LHCN-M2 (cell line): ENCODE measurements around the gene KIRREL3. TPM values are rescaled to one million over a fixed set of nuclear protein-coding genes. Genes with fewer than 3 reads are reported as not detected.
A peak's percentile ranks its signal among the peaks of the same experiment; 100 is the strongest.

Experiments
- DNase-seq: peaks from one replicate; pipeline ENCODE4 v3.0.0-alpha.2; 2012; ENCODE audit warnings: low read depth
- total RNA-seq: library from RNA; depleted of rRNA; stranded (reverse); fragments of >200 nt; gene quantifications from 2 replicates; pipeline ENCODE4 v1.2.3, GENCODE V29; 2014

The KIRREL3 gene
- total RNA-seq, 1 experiment from 2014 or later: 2.1 TPM

DNA sequence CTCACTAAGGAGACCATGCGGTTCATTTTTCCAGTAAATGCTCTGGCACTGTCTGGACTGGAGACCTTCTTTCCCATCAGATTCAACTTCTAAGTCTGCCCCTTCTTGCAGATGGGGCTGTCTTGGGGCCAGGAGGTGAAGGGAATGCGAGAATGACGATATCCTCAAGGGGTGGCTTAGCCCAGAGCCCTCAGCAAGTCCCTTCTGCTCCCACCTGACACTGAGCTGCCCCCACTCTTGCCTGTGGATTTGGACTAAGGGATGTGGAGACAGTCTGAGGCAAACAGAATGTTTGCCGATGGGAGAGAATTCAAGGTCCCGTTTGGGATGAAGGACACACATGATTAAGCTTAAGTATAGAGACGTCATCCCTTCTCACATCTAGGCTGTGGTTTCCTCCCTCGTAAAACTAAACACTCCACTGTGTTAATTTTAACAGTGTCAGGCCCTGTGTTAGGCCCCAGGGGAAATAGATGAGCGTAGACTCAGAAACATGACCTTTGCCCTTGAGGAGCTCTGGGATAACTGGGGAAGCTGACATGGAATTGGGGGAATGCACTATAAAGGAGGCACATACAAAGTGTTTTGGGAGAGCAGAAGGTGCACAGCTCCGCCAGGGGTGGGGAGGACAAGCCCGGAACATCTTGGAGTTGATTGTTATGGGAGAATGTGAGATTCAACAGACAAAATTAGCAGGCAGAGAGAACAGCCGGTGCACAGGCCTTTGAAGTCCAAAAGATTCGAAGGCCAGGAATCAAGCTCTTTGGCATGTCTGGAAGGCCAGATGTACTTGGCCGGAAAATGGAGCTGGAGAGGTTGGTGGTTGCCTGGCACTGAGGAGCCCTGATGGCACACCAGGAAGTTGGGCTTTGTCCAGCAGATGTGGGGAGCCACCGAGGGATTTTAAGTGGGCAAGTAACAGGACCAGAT is 573.5 kb downstream of the KIRREL3 start:
- no peak for DNase-seq

DNA sequence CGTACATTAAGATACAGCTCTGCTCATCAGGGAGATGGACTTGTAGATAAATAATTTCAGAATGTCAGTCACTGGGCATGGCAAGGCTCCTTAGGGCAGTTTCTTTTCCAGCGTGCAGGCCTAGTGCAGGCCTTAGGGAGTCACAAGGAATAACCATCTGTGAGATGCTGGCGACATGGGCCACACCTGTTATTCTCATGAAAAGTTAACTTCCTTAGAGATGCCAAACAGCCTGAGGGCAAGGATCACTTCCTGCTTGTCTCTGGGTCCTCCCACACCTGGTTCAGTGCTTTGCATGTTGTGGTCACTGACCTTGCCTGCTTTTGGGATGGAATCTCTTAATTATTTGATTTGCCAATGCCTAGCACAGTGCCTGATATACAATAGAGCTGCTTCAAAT is 574.5 kb downstream of the KIRREL3 start:
- DNase-seq: no peak

DNA sequence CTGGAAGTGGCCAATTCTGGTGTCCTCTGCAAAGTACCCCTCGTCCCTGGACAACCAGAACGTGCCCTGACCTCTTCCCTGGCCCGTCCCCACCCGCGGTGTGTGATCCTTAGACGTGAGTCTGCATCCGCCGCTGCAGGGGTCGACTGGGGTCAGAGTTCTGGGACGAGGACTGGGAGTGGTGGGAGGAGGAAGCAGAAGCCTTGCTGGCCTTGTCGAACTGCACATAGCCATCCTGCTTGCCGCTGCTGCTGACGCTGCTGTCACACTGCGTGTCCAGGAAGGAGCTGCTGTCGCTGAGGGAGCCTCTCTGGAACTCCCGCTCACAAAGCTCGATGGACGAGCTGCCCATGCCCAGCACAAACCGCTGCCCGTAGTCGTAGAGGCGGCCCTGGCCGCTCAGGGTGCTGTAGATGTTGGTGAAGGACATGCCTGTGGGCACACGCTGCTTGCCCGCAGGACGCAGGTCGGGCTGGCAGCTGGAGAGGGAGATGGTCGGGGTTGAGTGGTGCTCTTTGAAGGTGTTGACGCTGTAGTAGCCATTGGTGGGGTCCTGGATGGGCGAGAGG is 576.0 kb downstream of the KIRREL3 start:
- DNase-seq: no peak

DNA sequence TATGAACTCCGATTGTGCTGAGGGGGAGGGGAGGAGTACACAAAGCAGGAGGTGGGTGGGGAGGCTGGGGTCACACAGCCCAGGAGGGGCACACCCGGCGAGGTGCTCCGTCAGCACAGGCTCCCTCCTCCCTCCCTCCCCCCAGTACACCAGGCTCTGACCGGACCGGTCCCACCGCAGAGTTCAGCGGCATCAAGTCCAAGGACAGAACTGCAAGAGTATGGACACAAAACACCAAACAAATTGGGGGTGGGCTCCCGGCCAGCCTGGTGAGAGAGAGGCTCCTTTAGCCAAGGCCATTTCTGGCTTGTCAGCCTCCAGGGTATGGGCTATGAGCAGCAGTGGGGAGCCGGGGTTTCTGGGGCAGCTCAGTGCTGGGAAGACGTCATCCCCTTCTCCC is 576.8 kb downstream of the KIRREL3 start:
- DNase-seq: no peak

- DNase-seq: no peak
Measured at GRCh38 chr11:126423154-126423553, 577.4 kb downstream of the KIRREL3 start.

GRCh38 chr11:126422446-126422845 is 578.1 kb downstream of the KIRREL3 start:
- DNase-seq: no peak

- no peak for DNase-seq
Measured at GRCh38 chr11:126421271-126421671, 579.3 kb downstream of the KIRREL3 start.

GRCh38 chr11:126420698-126421256 is 579.8 kb downstream of the KIRREL3 start:
- DNase-seq: no peak

DNA sequence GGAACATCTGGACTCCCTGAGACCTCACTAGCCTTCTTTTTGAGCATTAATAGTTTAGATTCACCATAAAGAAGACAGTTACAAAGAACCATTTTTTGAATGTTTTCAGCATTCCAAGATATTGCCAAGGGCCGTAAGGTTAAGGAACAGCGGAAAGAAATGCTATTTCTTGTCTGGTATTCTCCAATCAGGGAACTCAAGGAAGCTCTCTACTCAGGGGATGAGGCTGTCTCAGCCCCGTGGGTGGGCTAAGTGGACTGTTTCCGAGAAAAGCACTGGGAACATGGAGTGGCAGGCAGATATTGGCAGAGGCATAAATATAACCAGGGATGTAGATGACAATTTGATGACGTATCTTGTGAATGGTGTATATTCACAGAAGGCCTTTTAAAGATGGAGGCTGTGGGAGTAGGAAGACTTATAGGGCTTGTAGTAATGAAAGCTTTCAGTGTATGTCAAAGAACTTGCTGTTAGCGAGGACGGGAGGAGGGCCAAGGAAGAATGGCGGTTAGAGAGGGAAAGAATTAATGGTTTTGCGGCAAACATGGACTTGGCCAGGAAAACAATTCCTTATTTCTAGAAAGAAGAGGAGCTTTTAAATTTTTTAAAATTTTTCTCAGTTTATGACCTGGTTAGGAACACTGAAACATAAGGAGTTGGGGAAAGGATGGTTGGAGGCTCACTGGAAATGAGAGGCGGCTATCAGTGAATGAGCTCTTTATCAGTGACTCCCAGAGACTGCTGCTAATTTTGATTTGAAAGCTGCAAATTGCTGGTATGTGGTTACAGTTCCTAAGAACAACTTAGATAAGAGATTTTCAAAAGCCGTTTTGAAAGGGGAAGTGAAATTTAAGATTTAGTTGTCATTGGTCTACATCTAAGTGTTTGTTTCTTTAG is 580.5 kb downstream of the KIRREL3 start:
- DNase-seq: no peak

- DNase-seq: no peak
Measured at GRCh38 chr11:126418887-126419286, 581.7 kb downstream of the KIRREL3 start.

GRCh38 chr11:126417091-126417862 is 583.3 kb downstream of the KIRREL3 start:
- DNase-seq: no peak

DNA sequence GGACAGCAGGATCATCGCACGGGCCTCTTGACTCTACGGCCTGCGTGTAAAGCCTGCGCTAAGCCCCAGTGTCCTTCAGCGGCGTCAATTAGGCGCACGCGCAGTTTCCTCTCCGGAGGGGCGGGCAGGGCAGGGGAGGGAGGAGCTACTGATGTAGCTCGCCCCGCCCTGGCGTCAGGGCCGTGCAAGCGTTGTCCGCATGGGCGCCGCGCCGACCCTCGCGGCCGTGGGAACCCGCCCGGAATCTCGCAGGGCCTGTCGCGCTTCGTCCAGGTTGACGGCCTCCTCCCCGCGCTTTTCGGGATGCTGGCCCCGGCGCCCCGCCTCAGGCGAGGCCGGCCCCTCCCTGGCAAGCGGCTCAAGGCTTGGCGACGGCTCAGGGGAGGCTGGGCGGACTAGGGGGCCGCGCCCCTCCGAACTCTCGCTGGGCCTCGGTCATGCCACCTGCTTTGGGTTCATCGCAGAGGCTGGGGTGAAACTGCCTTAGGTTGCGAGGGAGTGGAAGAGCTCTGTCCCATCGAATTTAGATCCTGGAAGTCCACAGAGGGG is 584.0 kb downstream of the KIRREL3 start:
- DNase-seq: no peak

DNA sequence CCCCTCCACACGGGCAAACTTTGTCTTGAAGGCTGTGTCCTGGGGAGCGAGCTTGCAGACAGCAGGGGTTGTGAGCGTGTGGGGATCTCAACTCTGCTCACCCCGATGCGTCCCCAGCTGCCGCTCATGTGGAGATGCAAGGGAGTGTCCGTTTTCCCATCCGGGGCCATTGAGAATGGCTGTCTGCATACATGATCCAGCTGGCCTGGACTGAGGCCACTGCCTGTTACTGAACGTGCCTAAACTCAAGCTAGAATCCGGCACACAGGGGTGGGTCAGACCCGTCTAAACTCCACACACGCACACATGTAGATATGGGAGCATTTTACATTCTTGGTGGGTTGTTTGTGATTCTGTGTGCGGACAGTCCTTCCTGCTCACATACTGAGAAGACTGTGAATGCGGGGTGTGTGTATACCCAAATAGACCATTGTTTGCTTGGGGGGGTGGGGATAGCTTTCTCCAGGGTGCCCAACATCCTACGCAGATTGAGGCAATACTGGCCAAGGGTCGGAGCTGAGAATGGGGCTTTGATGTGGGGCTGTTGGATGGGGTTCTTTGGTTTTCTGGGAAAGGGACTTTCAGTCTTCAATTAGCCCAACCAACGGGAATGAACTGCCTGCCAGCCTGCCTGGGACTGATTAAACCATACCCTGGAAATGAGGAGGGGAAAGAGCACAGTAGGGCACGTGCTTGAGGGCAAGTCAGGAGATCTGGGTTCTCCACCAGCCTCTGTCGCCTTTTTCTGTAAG is 584.7 kb downstream of the KIRREL3 start:
- DNase-seq: no peak

- DNase-seq: peak; percentile 82
Measured at GRCh38 chr11:126415128-126415527, 585.4 kb downstream of the KIRREL3 start.

DNA sequence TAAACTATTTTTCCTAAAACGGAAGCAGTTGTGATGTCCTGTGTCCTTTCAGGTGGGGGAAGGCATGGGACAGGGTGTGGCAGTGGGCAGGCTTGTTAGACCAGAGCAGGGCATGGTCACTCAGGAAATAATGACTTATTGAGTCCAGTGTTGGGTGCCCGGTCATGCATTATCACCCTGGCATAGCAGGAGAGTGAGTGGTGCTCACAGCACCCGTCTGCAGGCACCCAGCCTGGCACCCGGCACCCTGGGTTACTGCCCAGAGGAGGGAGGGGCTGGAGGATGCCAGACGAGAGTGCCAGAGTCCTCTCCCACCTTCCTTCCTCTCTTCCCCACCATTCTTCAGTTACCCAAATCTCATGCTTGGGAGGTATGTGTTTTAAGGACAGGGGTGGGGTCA is 586.0 kb downstream of the KIRREL3 start:
- DNase-seq: no peak

- no peak for DNase-seq
Measured at GRCh38 chr11:126413843-126414405, 586.6 kb downstream of the KIRREL3 start.

GRCh38 chr11:126413426-126413825 is 587.1 kb downstream of the KIRREL3 start:
- no peak for DNase-seq

DNA sequence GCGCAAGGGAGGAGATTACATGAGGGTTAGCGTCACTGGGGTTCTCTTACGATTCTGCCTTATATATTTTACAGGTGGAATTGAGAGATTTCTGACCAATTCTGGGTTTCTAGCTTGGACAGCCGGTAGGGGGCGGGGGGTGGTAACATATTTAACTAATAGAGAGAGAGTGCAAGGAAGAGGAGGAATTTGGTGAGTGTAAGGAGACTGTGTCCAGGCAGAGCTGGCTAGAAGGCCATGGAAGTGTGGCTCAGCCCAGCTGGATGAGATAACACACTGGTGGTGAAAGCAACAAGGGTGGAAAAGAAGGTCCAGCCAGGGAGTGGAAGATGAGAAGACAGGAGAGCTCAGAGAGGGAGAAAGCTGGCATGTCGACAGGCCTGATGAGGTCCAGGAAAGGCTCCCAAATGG is 588.6 kb downstream of the KIRREL3 start:
- DNase-seq: no peak

DNA sequence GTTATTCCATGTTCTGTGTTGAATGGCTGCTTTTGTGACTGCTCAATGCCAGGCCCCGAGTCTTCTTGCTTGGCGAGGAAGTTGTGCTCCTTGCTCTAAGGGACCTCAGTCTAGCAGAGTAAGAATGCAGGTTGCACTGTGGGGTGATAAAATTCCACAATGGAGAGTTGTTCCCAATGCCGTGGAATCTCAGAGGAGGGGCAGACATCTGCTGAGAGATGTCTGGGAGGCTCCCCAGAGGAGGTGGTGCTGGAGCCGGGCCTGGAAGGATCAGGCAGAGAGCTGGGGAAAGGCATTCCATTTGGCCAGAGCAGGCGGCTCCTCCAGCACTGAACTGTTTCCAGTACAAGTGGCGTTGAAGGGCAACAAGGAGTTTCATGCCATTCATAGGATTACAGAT is 589.9 kb downstream of the KIRREL3 start:
- DNase-seq: no peak

DNA sequence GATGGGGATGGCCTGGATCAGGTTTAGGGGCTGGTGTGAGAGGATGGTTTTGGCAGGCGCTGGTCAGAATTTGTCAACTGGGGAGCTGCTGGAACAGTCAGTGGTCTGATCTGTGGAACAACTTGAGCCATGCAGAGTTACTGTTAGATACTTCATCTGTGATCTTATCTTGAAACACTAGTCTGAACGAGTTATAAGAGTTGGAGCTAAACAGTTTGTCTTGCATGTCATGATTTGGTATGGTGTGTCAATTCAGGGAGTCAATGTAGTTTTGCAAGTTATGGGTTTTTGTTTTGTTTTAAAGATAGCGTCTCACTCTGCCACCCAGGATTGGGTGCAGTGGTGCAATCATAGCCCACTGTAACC is 591.0 kb downstream of the KIRREL3 start:
- no peak for DNase-seq
